NCI-H345 treated with DMSO at 0.1 percent for 48 hours (cell line): ENCODE measurements around the gene UBAC2.
A peak's percentile ranks its signal among the peaks of the same experiment; 100 is the strongest.

Experiments used
- DNase-seq: peaks from one replicate; lab custom pipeline; 2025; ENCODE audit not compliant: unreplicated experiment; lab: John Stamatoyannopoulos, UW

The UBAC2 gene

GRCh38 chr13:99200432-99201167 is at the start of gene UBAC2:
TSS of gene UBAC2 (plus strand) at chr13:99200854. CDS start at chr13:99200909, 55 bp downstream.
- DNase-seq, result peak; percentile 88

- no peak for DNase-seq
These were observed 49.1 kb upstream of the UBAC2 start for GRCh38 chr13:99151516-99151915.

- DNase-seq, result no peak
These were observed 47.4 kb upstream of the UBAC2 start for GRCh38 chr13:99153219-99153618.

- no peak for DNase-seq
These were observed 46.6 kb upstream of the UBAC2 start for GRCh38 chr13:99154064-99154463.

- no peak for DNase-seq
These were observed 44.8 kb upstream of the UBAC2 start for GRCh38 chr13:99155821-99156220.

GRCh38 chr13:99157046-99157445 is 43.6 kb upstream of the UBAC2 start:
- DNase-seq, result no peak

GRCh38 chr13:99158846-99159245 is 41.8 kb upstream of the UBAC2 start:
- DNase-seq, result no peak

- DNase-seq, result no peak
These were observed 41.2 kb upstream of the UBAC2 start for GRCh38 chr13:99159331-99160061.

- DNase-seq, result no peak
These were observed 40.2 kb upstream of the UBAC2 start for GRCh38 chr13:99160415-99160814.

GRCh38 chr13:99161512-99161911 is 39.1 kb upstream of the UBAC2 start:
- DNase-seq, result no peak

- no peak for DNase-seq
These were observed 37.9 kb upstream of the UBAC2 start for GRCh38 chr13:99162567-99163361.

GRCh38 chr13:99164226-99164625 is 36.4 kb upstream of the UBAC2 start:
- no peak for DNase-seq

GRCh38 chr13:99165753-99166587 is 34.7 kb upstream of the UBAC2 start:
- no peak for DNase-seq

GRCh38 chr13:99172951-99173350 is 27.7 kb upstream of the UBAC2 start:
- DNase-seq, result no peak

- no peak for DNase-seq
These were observed 27.0 kb upstream of the UBAC2 start for GRCh38 chr13:99173606-99174005.

- DNase-seq, result no peak
These were observed 26.0 kb upstream of the UBAC2 start for GRCh38 chr13:99174533-99175100.

- DNase-seq, result peak; percentile 46
These were observed 24.1 kb upstream of the UBAC2 start for GRCh38 chr13:99176309-99177276.

GRCh38 chr13:99178636-99179035 is 22.0 kb upstream of the UBAC2 start:
- no peak for DNase-seq

GRCh38 chr13:99179460-99179859 is 21.2 kb upstream of the UBAC2 start:
- no peak for DNase-seq
